Erythroblast (primary cell): ENCODE measurements around the gene GNA12.

Source experiments
- DNase-seq, 2 experiments: peaks; one replicate each; lab custom pipeline; 2025; lab: John Stamatoyannopoulos, UW
- GATA1 ChIP-seq: IDR thresholded peaks from 2 replicates; pipeline ENCODE4 v1.6.1; 2011; ENCODE audit warnings: low read depth, mild to moderate bottlenecking, control low read depth, low read length, moderate library complexity
- POLR2A ChIP-seq: IDR thresholded peaks from 2 replicates; pipeline ENCODE4 v1.6.1; 2011; ENCODE audit warnings: mild to moderate bottlenecking, low read length

GNA12 gene

DNA sequence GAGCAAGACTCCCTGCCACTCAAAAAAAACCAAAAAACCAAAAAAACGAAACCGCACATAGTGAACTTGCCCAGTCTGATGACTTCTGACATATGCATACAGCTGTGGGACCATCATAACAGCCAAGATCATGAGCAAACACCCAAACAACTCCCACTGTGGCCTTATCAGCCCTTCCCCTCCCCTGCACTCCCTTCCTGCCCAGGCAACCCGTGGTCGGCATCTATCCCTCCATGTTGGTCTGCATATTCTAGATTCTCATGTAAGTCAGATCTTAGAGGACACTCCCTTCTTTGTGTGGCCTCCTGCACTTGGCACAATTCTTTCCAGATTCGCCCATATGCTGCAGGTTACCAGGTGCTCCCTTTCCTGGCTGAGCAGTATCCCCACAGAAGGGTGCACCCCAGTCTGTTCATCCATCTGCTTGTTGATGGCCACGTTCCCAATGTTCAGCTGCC is 72.8 kb downstream of the GNA12 start:
- peak; percentile 92 to 97 for DNase-seq
- TF ChIP-seq POLR2A (peak; percentile 63), GATA1 (peak; percentile 43)

DNA sequence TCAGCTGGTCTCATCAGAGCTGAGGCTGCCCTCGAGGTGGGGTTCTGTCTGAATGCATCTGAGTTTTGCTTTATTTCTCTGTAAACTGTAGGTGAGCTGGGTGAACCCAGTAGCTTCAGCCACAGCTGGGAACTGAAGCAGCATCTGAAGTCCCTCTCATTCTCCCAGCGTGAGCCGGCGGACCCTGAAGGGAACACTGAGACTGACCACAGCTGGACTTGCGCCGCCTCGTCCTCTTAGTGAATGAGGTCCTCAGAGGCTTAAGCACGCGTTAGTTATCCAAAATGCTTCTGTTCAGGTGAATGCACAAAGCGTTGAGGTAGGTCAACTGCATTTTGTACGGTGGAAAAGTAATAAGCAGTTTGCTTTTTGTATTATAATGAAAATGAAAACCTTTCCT is 79.5 kb downstream of the GNA12 start:
- TF ChIP-seq GATA1 (no peak), POLR2A (no peak)
- DNase-seq, result no peak

DNA sequence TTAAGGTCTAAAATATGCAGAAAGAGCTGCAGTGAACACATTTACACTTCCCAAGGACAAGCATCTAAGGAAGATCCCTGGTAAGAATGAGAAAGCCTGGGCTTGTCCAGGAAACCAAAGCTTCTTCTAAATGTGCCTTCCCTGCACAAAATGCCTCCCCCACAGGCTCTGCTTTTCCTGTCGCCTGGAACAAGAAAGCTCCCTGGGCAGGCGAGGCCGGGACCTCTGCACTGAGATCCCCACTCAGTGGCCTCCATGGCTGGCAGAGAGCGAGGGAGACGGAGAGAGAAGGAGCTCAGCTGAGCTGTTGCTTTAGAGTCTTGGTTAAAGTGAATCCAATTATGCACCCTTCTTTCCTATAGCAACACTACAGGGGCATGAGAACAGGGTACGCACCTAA is 80.5 kb downstream of the GNA12 start:
- no peak for TF ChIP-seq GATA1
- no peak for TF ChIP-seq POLR2A

DNA sequence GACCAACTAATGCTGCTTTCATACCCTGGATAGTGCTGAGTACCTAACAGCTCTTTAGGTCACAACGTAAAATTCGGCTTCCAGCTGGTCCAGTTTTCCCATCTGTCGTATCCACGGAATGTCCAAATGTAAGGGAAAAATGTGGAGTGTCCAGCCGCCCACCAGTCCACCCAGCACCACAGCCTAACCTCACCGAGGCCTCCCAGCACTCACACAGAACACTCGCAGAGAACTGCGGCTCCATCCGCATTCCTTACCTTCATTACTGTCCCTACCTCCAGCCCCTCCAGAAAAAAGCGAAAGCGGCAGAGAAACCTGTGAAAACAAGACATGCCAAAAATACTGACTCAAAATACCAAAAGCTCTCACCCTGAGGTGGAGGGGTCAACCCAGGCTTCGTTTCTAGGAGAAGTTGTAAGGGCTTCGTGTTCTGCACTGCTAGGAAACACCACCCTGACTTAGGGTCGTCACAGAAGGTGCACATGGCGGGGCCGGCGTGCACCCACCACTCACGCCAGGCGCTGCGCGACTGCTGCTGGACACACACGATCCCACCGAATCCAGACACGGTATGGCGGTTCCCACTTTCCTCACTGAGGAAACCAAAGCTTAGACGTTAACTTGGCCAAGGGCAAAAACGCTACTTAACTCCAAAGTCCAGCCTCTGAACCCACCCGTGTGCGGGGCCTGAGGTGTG is 82.2 kb downstream of the GNA12 start:
- no peak for TF ChIP-seq GATA1
- TF ChIP-seq POLR2A, result no peak
- no peak for DNase-seq

More for the DNA sequence above, 80.5 kb downstream of the GNA12 start:
- no peak for DNase-seq

DNA sequence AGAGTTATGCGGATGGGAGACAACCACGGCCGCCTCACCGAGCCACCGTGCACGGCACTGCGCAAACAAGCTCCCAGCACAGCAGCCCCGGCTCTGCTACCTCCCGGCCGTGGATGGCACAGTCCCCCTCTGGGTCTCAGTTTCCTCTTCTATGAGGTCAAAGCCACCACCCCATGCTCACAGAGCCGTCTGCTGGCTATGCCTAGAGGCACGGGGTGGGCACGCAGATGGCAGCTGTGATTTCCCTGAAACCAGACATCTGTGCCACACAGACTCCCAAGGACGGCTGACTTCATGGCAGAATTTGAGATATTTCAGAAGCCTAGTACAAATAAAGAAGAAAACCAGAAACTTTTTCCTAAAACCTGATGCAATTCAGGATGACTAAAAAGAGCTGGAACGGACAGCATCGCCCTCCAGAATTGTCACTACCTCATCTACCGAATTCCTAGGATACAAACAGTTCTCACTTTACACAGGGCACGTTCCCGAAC is 82.9 kb downstream of the GNA12 start:
- TF ChIP-seq GATA1, result no peak
- TF ChIP-seq POLR2A, result no peak
- DNase-seq, result no peak

DNA sequence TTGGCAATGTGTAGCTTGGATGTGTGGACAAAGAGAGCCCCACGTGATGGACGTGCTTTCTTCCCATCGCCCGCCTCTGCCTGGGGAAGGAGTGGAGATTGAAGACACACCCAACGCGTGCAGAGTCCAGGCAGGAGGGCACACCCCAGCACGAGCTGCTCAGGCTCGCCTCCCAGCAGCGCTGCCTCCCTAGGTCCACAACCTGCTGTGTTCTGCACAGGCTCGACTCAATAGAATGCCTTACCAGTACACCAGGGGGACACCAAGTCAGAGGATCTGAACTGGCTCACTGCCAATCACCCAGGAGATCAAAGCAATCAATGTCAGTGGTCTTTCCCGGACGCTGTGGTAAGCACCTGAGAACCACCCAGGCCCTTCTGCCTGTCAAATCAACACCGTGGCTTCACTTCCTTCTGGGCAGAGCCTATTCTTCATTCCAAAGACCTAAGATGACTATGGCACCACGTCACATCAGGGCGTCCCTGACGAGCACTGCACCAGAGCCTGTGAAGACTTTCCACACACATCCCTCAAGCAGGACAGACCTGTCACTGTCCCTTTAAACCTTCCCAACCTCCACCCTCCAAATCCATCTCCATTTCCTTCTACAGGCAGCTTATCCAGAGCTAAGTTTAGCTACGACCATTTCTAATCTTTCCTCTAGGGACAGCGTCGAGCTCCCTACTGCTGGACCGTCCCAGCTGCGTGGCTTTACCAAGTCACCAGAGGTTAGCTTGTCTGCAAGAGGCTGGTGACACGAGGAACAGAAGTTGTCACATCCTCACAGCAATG is 83.8 kb downstream of the GNA12 start:
- peak; percentile 69 to 78 for DNase-seq
- TF ChIP-seq GATA1 (no peak), POLR2A (no peak)

DNA sequence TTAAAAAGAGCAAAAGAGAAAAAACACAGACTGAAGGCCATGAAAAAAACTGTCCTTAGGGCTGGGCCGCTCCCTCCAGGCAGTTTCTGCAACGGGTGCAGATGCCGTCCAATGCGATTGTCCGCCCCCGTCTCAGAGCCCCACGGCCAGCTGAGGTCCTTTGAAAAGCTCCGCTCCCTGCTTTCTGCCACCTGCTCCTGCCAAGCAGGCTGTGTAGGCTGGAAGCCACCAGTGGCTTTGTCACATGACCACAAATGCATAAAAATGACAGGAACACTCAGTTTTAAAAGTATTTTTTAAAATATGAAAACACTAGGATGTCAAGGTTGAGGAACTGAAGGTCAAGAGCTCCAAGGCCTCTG is 84.4 kb downstream of the GNA12 start:
- DNase-seq, result no peak
- TF ChIP-seq POLR2A, result no peak
- TF ChIP-seq GATA1, result no peak

DNA sequence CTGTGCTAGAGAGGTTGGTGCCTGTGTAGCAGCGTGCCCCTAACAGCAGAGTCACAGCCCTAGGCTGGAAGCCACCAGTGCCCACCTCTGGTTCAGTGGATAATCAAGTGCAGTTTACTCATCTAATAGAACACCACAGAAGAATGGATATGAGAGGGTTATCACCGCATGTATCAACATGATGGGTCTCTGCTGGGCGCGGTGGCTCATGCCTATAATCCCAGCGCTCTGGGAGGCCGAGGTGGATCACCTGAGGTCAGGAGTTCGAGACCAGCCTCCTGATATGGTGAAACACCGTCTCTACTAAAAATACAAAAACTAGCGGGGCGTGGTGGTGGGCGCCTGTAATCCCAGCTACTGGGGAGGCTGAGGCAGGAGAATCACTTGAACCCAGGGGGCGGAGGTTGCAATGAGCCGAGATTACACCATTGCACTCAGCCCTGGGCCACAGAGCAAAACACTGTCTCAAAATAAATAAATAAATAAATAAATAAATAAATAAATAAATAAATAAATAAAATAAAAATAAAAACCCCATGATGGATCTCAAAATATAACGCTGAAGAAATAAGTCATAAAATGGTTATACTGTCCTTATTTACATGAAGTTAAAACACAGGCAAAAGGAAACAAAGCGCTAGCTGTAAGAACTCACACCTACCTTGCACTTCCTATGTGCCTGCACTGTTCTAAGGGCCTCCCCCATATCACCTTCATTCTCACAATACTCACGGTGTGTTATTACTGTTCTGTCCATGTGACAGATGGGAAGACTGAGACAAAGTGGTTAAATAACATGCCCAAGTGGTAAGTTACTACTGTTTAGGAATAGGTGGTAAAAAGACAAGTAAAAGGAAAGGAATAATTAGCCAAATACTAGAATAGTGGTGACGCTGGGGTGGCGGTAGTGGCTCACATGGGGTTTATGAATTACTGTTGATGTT is 85.2 kb downstream of the GNA12 start:
- DNase-seq, result peak in 1 of 2 experiments; percentile 50
- no peak for TF ChIP-seq GATA1
- TF ChIP-seq POLR2A, result no peak

DNA sequence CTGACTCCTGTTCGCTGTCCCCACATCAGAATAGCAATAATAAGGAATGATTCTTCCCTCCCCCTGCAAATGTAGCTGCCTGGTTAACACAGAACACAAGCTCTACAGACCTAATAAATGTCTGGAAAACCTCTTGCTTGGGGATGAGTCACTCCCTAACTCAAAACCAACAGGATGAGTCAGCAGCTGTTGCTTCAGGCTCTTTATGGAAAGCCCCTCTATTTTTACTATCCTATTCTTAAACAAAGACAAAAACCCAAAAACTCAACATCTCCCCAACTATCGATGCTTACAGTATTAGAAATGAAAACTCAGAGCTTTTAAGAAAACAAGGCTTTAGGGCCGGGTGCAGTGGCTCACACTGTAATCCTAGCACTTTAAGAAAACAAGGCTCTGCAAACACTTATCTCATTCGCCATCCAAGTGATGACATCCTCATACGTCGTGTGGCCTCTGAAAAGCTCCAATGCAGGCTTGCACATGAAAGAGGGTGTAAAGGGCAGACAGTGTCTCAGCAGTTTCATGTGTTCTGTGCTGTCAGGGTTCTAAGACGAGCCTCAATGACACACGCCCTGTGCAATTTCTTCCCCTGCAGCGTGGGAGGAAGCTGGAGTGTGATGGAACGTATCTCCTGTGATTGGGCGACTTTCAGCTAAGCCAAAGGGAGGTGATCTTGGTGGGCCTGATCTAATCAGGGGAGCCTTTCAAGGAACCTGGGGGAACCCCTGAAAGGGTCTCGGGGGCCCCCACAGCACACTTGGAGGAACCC is 86.0 kb downstream of the GNA12 start:
- no peak for TF ChIP-seq GATA1
- peak; percentile 69 for TF ChIP-seq POLR2A
- peak; percentile 96 to 97 for DNase-seq

DNA sequence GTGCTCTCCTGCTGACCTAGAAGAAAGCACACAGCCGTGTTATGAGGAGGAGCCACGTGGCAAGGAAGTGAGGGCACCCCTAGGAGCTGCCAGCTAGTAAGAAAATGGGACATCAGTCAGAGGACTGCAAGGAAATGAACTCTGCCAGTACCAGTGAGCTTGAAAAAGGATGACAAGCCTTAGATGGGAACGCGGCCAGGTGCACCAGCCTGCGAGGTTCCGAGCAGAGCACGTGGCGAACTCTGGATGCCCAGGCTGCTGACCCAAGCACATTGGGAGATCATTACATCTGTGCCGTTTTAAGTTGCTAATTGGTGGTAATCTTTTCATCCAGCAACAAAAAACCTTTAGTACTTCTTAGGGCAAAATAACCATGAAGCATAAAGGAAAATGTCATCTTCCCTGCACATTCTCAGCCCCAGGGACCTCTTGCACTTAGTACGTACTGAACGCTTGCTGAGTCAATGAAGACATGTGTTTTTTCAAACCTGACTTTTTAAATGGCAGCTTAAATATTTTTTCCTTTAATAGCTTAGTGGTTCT is 86.7 kb downstream of the GNA12 start:
- TF ChIP-seq GATA1, result no peak
- no peak for TF ChIP-seq POLR2A
- no peak for DNase-seq

DNA sequence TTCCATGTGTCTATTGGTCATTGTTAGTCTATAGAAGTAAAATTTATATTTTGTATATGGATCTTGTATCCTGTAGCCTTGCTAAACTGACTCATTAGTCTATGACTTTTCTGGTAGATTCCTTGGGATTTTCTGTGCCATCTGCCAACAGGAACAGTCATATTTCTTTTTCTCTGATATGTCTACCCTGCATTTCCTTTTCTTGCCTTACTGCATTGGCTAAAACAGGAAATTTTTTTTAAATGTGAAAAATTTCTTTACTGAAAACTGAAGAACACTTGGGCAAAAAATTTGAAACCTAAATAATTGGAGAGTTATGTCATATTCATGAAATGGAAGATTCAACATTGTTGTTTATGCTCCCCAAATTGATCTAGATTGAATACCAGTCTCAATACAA is 88.6 kb downstream of the GNA12 start:
- DNase-seq, result no peak
- TF ChIP-seq POLR2A, result no peak
- TF ChIP-seq GATA1, result no peak

DNA sequence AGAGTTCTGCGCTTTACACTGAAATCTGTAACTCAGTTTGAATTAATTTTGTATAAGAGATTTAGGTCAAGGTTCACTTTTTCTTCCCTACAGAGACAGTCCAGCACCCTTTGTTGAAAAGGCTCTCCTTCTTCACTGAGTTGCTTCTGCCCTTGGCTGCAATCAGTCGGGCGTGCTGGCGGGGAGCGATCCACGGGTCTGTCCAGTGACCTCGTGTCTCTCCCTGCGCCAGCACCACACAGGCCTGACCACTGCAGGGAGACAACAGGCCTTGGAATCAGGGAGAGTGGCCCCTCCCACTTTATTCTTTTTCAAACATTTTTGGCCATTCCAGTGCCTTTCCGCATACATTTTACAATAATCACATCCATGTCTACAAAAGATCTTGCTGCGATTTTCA is 89.2 kb downstream of the GNA12 start:
- TF ChIP-seq POLR2A (no peak), GATA1 (no peak)
- no peak for DNase-seq
